ENCODE measurements around the gene AIG1.
A peak's percentile ranks its signal among the peaks of the same experiment; 100 is the strongest.

Gene AIG1

GRCh38 chr6:143059663-143060353 is 881 bp upstream of the AIG1 start:
- TF ChIP-seq TAF1 (IDR thresholded peaks at IDR 0.05; ENCODE audit: borderline replicate concordance, low read depth, low read length) (no peak), POLR2AphosphoS5 (IDR thresholded peaks at IDR 0.05; ENCODE audit: low read depth, low read length) (no peak), POLR2A (IDR thresholded peaks at IDR 0.05; ENCODE audit: low read depth, low read length) (no peak)
- no peak for DNase-seq (ENCODE audit: insufficient read length)
- no peak for FAIRE-seq

GRCh38 chr6:143060354-143060805 is 309 bp upstream of the AIG1 start:
- DNase-seq (ENCODE audit: insufficient read length), result peak; percentile 61
- FAIRE-seq, result peak; percentile 38
- TF ChIP-seq POLR2AphosphoS5 (IDR thresholded peaks at IDR 0.05; ENCODE audit: low read depth, low read length), result no peak
- TF ChIP-seq POLR2A (IDR thresholded peaks at IDR 0.05; ENCODE audit: low read depth, low read length), result peak; percentile 12; the same call in 1 of the 2 replicates
- TF ChIP-seq TAF1 (IDR thresholded peaks at IDR 0.05; ENCODE audit: borderline replicate concordance, low read depth, low read length), result peak; percentile 24; the same call in 1 of the 2 replicates

GRCh38 chr6:143061597-143062385 is 1.1 kb downstream of the AIG1 start:
- TF ChIP-seq TAF1 (IDR thresholded peaks at IDR 0.05; ENCODE audit: borderline replicate concordance, low read depth, low read length), result no peak
- TF ChIP-seq POLR2AphosphoS5 (IDR thresholded peaks at IDR 0.05; ENCODE audit: low read depth, low read length), result no peak
- no peak for TF ChIP-seq POLR2A (IDR thresholded peaks at IDR 0.05; ENCODE audit: low read depth, low read length)
- DNase-seq (ENCODE audit: insufficient read length), result no peak
- FAIRE-seq, result no peak

- TF ChIP-seq POLR2AphosphoS5 (IDR thresholded peaks at IDR 0.05; ENCODE audit: low read depth, low read length) (no peak), TAF1 (IDR thresholded peaks at IDR 0.05; ENCODE audit: borderline replicate concordance, low read depth, low read length) (no peak), POLR2A (IDR thresholded peaks at IDR 0.05; ENCODE audit: low read depth, low read length) (no peak)
- no peak for DNase-seq (ENCODE audit: insufficient read length)
- no peak for FAIRE-seq
Observed at GRCh38 chr6:143062551-143062950, 1.9 kb downstream of the AIG1 start.

GRCh38 chr6:143063631-143064030 is 2.9 kb downstream of the AIG1 start:
- FAIRE-seq (no peak), DNase-seq (ENCODE audit: insufficient read length) (no peak)
- TF ChIP-seq POLR2A (IDR thresholded peaks at IDR 0.05; ENCODE audit: low read depth, low read length), result no peak
- no peak for TF ChIP-seq TAF1 (IDR thresholded peaks at IDR 0.05; ENCODE audit: borderline replicate concordance, low read depth, low read length)
- TF ChIP-seq POLR2AphosphoS5 (IDR thresholded peaks at IDR 0.05; ENCODE audit: low read depth, low read length), result no peak

GRCh38 chr6:143064271-143064670 is 3.6 kb downstream of the AIG1 start:
- no peak for DNase-seq (ENCODE audit: insufficient read length)
- no peak for TF ChIP-seq POLR2A (IDR thresholded peaks at IDR 0.05; ENCODE audit: low read depth, low read length)
- TF ChIP-seq TAF1 (IDR thresholded peaks at IDR 0.05; ENCODE audit: borderline replicate concordance, low read depth, low read length), result no peak
- no peak for TF ChIP-seq POLR2AphosphoS5 (IDR thresholded peaks at IDR 0.05; ENCODE audit: low read depth, low read length)
- FAIRE-seq, result no peak

GRCh38 chr6:143064951-143065683 is 4.4 kb downstream of the AIG1 start:
- FAIRE-seq, result no peak
- no peak for TF ChIP-seq POLR2A (IDR thresholded peaks at IDR 0.05; ENCODE audit: low read depth, low read length)
- no peak for TF ChIP-seq POLR2AphosphoS5 (IDR thresholded peaks at IDR 0.05; ENCODE audit: low read depth, low read length)
- TF ChIP-seq TAF1 (IDR thresholded peaks at IDR 0.05; ENCODE audit: borderline replicate concordance, low read depth, low read length), result no peak
- no peak for DNase-seq (ENCODE audit: insufficient read length)

- no peak for DNase-seq (ENCODE audit: insufficient read length)
- no peak for FAIRE-seq
- TF ChIP-seq POLR2A (IDR thresholded peaks at IDR 0.05; ENCODE audit: low read depth, low read length) (no peak), TAF1 (IDR thresholded peaks at IDR 0.05; ENCODE audit: borderline replicate concordance, low read depth, low read length) (no peak), POLR2AphosphoS5 (IDR thresholded peaks at IDR 0.05; ENCODE audit: low read depth, low read length) (no peak)
Observed at GRCh38 chr6:143068001-143068400, 7.3 kb downstream of the AIG1 start.

- no peak for FAIRE-seq
Observed at GRCh38 chr6:143074101-143074500, 13.4 kb downstream of the AIG1 start.

GRCh38 chr6:143074670-143075318 is 14.1 kb downstream of the AIG1 start:
- no peak for FAIRE-seq
- TF ChIP-seq POLR2A (IDR thresholded peaks at IDR 0.05; ENCODE audit: low read depth, low read length), result no peak
- TF ChIP-seq TAF1 (IDR thresholded peaks at IDR 0.05; ENCODE audit: borderline replicate concordance, low read depth, low read length), result no peak
- TF ChIP-seq POLR2AphosphoS5 (IDR thresholded peaks at IDR 0.05; ENCODE audit: low read depth, low read length), result no peak

More at GRCh38 chr6:143074101-143074500, 13.4 kb downstream of the AIG1 start:
- DNase-seq (ENCODE audit: insufficient read length), result no peak
- TF ChIP-seq TAF1 (IDR thresholded peaks at IDR 0.05; ENCODE audit: borderline replicate concordance, low read depth, low read length) (no peak), POLR2AphosphoS5 (IDR thresholded peaks at IDR 0.05; ENCODE audit: low read depth, low read length) (no peak), POLR2A (IDR thresholded peaks at IDR 0.05; ENCODE audit: low read depth, low read length) (no peak)

More at GRCh38 chr6:143074670-143075318, 14.1 kb downstream of the AIG1 start:
- DNase-seq (ENCODE audit: insufficient read length), result no peak

All from GM12892 (cell line).